HG02798 (cell line): Measurements from ENCODE around the gene AGFG1.
"Not testable (repeated sequence)": the region's sequence is repeated elsewhere in the genome, so short reads cannot be mapped to it uniquely, and the experiment has no call there.

Experiments used
- ATAC-seq: cut with Tn5 transposase; IDR thresholded peaks from one replicate; pipeline ENCODE4 v1.9.1; 2021; ENCODE audit warnings: mild to moderate bottlenecking; ENCODE audit not compliant: unreplicated experiment, poor library complexity

Gene AGFG1

DNA sequence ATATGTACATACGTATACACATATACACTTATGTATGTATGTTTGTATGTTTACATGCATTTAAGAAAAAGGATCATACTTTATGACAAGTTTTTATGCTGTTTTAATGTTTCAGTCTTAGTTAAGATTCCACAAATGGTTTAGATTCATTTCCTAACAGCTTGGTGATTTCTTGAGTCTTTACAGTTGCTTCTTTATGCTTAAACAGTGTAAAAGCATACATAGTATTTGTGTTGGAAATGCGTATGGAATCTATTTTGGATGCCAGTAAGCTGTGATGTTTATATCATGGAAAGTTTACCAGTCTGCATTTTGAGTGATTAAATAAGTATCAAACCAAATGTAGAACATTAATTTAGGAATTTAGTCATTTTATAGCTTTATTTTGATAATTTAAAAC is 55.4 kb downstream of the AGFG1 start:
- no peak for ATAC-seq

DNA sequence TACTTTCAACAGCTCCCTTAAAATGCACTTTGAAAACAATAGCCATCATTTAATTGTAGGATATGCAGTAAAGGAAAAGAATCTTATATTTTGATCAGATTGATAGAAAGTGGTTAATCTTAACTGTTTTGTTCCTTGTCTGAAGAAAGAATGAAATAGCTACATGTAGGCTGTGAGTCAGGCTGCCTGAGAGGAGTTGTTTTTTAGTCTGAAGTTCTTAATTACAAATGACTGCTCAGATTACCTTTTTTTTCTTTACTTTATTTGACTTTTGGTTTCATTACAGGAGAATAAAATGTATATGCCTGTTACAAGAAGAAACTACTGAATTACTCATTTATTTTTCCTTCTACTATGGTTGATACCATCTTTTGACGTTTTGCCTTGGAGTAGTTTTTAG is 56.8 kb downstream of the AGFG1 start:
- ATAC-seq: no peak

DNA sequence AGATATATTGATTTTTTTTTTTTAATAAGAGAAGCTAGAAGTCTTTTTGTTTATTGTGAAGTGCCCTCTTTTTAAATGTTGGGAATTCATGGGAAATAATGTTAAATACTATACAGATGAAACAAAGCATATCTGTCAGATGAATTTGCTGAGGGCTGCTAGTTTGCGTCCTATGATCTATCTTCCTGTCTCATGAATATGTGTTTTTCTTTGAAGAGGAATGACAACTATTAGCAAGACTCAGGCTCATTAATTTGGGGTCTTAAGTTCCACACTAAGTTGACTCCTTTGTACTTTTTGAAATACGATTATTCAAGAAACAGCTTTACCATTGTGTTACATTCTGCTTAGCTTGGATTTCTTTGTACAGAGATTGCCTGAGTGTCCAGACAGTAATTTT is 57.9 kb downstream of the AGFG1 start:
- no peak for ATAC-seq

DNA sequence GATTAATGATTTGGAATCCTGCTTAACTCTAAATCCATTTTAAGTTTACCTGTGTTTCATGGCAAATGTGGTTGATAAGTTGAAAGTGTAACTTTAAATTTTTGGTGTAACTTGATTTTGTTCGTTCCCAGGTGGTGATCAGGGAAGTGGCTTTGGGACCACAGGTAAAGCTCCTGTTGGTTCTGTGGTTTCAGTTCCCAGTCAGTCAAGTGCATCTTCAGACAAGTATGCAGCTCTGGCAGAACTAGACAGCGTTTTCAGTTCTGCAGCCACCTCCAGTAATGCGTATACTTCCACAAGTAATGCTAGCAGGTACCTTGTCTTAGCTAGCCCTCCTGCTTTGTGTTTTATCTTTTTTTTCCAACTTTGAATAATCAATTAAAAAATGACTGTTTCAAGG is 62.8 kb downstream of the AGFG1 start:
- peak; percentile 90 for ATAC-seq

DNA sequence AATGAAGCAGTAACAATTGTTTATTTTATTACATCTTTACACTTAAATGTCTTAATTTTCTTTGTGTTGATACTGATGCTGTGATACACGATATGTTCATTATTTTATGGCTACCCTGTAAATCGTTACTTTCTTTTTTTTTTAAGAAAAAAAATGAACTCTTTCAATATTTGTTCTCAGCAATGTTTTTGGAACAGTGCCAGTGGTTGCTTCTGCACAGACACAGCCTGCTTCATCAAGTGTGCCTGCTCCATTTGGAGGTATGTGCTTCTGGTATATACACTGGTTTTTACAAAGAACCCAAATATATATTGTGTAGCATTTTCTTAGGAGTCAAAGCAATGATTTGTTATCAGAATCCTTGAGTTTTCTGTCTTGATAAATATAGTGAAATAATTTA is 64.5 kb downstream of the AGFG1 start:
- no peak for ATAC-seq

DNA sequence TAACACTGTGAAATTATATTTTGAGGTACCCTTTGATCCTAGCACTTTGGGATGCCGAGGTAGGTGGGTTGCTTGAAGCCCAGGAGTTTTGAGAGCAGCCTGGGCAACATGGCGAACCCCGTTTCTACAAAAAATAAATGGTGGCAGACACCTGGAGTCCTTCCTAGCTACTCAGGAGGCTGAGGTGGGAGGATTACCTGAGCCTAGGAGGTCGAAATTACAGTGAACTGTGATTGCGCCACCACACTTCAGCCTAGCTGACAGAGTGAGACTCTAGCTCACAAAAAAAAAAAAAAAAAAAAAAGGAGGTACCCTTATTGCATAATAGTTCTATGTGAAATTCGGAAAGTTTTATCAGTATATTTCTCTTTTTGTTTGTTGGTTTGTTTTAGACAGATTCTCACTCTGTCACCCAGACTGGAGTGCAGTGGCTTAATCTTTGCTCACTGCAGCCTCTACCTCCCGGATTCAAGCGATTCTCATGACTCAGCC is 67.6 kb downstream of the AGFG1 start:
- ATAC-seq: no peak

DNA sequence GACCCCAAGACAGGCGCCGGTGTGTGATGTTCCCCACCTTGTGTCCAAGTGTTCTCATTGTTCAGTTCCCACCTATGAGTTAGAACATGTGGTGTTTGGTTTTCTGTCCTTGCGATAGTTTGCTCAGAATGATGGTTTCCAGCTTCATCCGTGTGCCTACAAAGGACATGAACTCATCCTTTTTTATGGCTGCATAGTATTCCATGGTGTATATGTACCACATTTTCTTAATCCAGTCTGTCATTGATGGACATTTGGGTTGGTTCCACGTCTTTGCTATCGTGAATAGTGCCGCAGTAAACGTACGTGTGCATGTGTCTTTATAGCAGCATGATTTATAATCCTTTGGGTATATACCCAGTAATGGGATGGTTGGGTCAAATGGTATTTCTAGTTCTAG is 68.4 kb downstream of the AGFG1 start:
- not testable (repeated sequence) for ATAC-seq

DNA sequence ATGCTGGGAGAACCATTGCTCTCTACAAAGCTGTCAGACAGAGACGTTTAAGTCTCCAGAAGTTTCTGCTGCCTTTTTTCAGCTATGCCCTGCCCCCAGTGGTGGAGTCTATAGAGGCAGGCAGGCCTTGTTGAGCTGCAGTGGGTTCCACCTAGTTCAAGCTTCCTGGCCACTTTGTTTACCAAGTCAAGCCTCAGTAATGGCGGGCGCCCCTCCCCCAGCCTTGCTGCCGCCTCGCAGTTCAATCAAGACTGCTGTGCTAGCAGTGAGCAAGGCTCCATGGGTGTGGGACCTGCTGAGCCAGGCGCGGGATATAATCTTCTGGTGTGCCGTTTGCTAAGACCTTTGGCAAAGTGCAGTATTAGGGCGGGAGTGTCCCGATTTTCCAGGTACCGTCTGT is 74.0 kb downstream of the AGFG1 start:
- ATAC-seq: no peak

DNA sequence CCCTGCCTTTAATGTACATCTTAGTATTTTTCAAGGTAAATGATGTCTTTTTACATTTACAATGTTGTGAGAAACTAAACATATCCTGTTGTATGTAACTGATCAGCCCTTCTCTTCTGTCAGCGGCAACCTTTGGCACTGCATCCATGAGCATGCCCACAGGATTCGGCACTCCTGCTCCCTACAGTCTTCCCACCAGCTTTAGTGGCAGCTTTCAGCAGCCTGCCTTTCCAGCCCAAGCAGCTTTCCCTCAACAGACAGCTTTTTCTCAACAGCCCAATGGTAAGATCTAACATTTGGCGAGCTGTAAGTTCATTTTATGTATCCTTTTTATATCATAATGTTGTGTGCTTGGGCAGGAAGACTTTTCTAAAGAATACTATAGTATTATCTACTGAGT is 79.9 kb downstream of the AGFG1 start:
- no peak for ATAC-seq

DNA sequence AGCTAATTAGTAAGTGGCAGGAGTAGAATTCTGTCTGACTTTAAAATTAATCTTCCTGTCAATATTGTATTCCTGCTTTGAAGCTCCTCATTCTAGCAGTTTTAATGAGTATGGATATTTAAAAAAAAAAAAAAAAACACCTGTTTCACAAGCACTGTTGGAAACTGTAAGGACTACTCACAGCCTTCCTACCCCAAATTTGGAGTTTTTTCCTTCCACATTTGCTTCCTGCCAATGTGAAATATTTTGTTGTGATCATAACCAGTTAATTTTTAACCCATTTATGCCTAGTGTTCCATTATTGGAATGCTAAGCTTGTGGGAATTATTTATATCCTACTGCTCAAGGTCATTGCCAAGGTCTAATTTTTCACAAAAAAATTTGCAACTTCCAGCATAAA is 90.6 kb downstream of the AGFG1 start:
- no peak for ATAC-seq

DNA sequence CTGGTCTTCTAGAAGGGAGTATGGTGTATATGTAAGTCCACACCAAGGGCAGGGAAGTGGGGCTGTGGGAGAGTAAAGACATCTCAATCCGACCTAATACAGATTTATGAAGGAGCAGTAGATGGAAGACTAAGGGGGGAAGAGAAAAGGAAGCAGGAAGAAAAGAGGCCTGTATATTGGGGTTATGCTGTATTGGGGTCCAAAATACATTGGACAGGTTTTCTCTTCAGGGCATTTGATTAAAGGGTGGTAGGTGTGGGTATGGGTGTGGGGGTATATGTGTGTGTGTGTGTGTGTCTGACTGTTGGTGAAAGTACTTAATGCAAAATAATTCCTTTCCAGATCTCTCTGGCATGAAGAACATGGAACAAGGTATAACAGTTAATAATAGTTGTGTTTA is 93.1 kb downstream of the AGFG1 start:
- ATAC-seq: no peak

DNA sequence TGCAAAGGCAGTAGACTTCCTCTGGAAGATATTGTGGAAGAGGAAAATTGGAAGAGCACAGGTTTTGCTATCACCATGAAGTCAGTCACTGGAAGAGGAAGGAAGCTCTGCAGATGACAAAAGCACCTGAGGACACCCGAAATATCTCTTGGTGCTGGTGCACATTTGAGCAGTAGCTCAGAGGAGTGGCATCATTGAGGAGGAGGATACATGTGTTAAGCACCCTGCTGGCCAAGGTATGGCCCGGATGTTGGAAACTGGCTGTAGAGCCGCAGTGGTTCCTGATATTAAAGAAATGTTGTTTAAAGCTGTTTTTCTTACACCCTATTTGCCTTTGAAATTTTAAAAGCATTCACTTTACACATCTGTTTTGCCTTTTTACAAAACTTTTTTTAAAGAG is 94.1 kb downstream of the AGFG1 start:
- ATAC-seq: no peak

DNA sequence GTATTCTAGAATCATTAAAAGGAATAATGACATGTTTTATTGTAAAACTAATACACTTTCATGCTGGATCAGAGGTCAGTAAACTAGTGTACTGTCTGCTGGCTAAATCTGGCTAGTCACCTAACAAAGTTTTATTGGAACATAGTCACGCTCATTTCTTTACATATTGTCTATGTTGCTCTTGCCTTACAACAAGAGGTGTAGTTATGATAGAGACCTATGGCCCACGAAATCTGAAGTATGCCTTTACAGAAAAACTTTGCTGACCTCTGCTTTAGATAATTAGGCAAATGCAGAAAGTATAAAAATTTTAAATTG is 96.9 kb downstream of the AGFG1 start:
- ATAC-seq: no peak

DNA sequence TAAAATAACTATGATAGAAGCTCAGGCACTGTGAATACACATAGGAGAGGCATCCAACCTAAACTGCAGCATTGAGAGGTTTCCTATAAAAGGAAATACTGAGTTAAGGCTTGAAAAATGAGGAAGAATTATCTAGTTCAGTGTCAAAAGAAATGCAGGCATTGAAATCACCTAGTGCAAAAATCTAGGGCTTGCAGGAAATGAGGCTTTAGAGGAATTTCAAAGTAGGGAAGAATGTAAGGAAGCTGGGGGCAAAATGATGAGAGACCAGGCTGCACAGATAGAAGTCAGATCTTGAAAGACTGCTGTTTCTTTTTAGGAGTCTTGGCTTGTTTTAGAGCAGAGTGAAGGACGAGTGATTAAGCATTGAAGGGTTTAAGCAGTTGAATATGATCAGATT is 98.7 kb downstream of the AGFG1 start:
- ATAC-seq: no peak

DNA sequence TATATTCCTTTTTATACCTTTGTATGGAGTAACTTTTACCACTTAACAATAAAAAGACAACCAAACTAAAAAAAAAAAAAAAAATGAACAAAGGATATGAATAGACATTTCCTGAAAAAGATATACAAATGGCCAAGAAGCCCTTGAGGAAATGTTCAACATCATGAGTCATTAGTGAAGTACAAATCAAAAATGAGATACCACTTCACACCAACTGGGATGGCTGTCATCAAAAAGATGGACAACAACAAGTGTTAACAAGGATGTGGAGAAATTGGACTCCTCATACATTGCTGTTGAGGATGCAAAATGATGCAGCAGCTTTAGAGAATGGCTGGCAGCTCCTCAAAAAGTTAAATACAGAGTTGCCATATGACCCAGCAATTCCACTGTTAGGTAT is 104.2 kb downstream of the AGFG1 start:
- no peak for ATAC-seq

DNA sequence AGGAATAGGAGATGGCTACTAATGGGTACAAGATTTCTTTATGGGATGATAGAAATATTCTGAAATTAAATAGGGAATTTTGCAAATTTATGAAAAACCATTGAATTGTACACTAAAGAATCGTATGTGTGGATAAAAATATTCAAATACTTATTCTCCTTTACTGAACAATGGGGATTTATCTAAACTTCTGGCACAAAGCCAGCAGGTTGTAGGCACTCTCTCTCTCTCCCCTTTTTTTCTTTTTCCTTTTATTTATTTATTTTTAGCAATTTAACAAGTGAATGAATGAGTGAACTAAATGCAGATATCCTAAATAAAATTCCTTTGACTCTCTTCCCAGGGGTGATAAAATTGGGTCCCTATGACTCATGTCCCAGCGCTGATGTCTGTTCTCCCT is 104.9 kb downstream of the AGFG1 start:
- ATAC-seq: no peak

DNA sequence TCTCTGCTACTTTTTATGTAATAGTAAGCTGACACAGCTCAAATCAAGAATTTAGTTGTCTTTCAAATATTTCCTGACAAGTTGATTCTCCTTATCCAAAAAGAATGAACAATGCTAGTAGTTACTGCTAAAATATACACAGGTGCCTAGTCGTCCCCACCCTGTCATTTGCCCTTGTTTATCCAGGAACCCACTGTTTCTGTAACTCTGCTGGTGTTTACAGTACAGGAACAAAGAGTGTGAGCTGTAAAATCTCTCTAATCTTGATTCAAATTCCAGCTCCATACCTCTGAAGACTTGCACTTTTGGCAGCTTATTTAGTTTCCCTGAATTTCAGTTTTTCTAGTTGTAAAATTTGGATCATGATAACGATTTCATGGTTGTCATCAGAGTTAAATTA is 105.6 kb downstream of the AGFG1 start:
- ATAC-seq: no peak

DNA sequence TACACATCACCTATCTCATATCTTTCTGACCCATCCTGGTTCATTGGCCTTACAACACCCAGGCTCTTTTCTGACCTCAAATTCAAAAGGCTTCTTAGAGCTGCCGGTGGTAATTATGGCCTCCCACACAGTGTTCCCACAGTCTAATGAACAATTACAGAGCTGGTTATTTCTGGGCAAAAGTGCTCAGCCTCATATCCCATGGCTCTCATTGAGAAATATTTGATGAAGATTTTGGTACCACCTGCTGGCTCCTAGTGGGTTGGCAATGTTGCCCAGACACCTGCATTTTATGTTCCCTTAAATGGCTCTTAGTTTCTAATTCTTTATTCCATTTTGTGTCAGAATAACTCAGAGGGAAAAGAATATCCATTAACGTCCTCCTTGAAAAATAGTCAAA is 106.7 kb downstream of the AGFG1 start:
- no peak for ATAC-seq

DNA sequence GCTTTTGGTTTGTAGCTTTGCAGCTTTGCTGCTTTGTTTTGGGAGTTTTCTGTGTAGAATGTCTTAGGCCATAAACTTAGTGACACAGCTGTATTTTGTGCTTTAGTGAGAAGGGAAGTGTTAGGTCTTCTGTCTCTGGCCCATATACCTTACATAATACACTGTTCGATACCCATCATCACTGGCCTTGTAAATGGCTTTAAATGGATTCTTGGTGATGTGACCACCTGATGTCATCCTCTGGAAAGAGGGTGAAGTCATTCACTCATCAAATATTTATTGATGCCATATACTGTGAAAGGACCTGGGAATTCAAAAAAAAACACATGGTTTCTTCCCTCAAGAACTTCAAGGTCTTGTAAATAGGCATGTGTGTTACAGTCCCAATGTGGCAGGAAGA is 107.8 kb downstream of the AGFG1 start:
- no peak for ATAC-seq

DNA sequence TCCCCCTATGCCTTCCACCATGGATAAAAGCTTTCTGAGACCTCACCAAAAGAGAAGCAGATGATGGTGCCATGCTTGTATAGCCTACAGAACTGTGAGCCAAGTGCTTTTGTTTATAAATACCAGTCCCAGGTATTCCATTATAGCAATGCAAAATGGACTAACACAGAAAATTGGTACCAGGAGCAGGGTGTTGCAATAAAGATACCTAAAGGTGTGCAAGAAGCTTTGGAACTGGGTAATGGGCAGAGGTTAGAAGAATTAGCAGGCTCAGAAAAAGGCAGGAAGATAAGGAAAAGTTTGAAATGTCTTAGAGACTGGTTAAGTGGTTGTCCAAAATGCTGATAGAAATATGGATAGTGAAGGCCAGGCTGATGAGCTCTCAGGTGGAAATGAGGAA is 110.4 kb downstream of the AGFG1 start:
- ATAC-seq: no peak

DNA sequence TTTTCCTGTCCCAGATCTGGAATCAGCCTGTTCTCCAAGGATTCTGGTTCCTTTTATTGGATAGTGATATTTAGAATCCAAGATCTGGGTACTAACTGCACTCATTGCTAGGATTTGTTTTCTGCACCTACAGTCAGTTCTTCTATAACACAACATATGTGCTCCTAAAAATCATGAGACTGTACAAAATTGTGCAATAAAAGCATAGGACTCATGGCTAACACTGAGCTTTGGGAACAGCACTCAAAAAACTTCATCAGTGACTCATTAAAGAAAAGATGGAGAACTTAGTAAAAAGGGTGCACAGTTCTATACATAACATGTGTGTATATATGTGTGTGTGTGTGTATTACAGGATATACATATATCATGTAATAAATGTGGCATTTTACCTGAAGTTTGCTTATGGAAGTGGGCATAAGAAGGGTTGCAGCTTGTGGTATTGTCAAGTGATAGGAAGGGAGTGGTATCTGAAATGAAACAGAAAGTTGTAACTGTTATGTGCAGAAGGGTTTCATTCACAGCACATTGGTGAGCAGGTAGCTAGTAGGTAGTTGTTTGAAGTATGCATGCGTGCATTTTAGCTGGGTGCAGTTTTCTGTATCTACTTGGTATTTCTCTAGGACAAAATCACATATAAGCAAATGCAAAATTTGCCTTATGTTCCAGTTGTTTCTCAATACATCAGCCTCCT is 120.9 kb downstream of the AGFG1 start:
- ATAC-seq: peak; percentile 79

DNA sequence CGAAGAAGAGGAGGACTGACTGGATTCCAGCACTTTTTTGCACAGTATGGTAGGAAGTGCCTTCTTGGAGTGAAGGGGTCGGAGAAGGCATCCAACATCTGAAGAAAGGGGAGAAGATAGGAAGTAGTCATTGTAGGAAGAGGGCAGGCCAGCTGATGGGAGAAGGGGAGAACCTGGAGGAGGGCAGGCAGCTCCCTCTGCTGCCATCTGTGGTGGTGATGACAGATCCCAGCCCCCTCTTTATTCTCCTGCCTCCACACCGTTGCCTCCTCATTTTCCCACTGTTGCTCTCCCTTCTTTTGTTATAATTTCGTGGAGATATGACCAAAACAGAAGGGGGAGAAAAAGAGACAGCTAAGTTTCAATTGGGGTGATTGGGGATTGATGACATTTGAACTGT is 123.8 kb downstream of the AGFG1 start:
- no peak for ATAC-seq

DNA sequence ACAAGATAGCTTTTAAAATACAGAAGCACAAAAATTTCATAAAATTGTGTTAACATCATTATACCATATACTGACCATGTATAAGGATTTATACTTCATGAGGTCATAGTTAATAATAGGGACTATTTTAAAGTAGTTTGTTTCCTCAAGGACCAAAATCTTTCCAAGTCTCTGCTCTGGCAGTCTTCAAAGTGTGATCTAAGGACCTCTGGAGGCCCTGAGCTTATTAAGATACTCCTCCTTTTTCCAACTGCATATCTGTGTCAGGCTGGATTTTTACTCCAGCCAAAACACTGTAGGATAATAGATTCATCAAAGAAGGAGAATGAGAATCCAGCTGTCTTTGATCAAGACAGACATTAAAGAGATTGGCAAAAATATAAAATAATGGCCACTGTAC is 125.1 kb downstream of the AGFG1 start:
- no peak for ATAC-seq
